Neural cell (in vitro differentiated cells): ENCODE measurements around the gene DEAF1. TPM values are rescaled to one million over a fixed set of nuclear protein-coding genes. Genes with fewer than 3 reads are reported as not detected.

Experiments used
- H2AFZ ChIP-seq: fragments of 200-600, 300-800 bp; sonication (generic), shearing (Covaris generic); 2 replicates; pipeline ENCODE4 v1.6.0; 2014; ENCODE audit warnings: low read depth, mild to moderate bottlenecking, antibody characterized with exemption, low read length, moderate library complexity
- H3F3A ChIP-seq: fragments of 200-600 bp; shearing (Covaris generic); 2 replicates; pipeline ENCODE4 v1.6.1; 2016; ENCODE audit warnings: mild to moderate bottlenecking, moderate library complexity, mixed read lengths, antibody characterized with exemption, low read length; ENCODE audit not compliant: insufficient read depth, poor library complexity, severe bottlenecking
- H3K27ac ChIP-seq: fragments of 200-600, 300-800 bp; sonication (generic), shearing (Covaris generic); 2 replicates; pipeline ENCODE4 v1.5.1; 2014; ENCODE audit warnings: mild to moderate bottlenecking, low read length, moderate library complexity
- H3K27me3 ChIP-seq: fragments of 300-800, 200-600 bp; sonication (generic), shearing (Covaris generic); 2 replicates; pipeline ENCODE4 v1.6.0; 2014; ENCODE audit warnings: mild to moderate bottlenecking, low read depth, low read length, moderate library complexity; ENCODE audit not compliant: insufficient read depth
- H3K36me3 ChIP-seq: fragments of 300-800, 200-600 bp; sonication (generic), shearing (Covaris generic); 2 replicates; pipeline ENCODE4 v1.5.1; 2014; ENCODE audit warnings: mild to moderate bottlenecking, antibody characterized with exemption, low read length, moderate library complexity; ENCODE audit not compliant: insufficient read depth
- H3K4me2 ChIP-seq: fragments of 300-800, 200-600 bp; sonication (generic), shearing (Covaris generic); 2 replicates; pipeline ENCODE4 v1.6.0; 2014; ENCODE audit warnings: mild to moderate bottlenecking, low read length
- H3K4me3 ChIP-seq: fragments of 300-800, 200-600 bp; sonication (generic), shearing (Covaris generic); 2 replicates; pipeline ENCODE4 v1.5.1; 2014; ENCODE audit warnings: mild to moderate bottlenecking, low read length, moderate library complexity
- H3K79me2 ChIP-seq: fragments of 200-600 bp; shearing (Covaris generic); replicated peaks from 2 replicates; pipeline ENCODE4 v1.6.0; 2014; ENCODE audit warnings: mild to moderate bottlenecking, low read length, moderate library complexity; ENCODE audit not compliant: insufficient read depth
- H3K9ac ChIP-seq: fragments of 300-800, 200-600 bp; sonication (generic), shearing (Covaris generic); 2 replicates; pipeline ENCODE4 v1.6.1; 2016; ENCODE audit warnings: mild to moderate bottlenecking, low read length, mixed read lengths
- H3K9me2 ChIP-seq: fragments of 200-600 bp; shearing (Covaris generic); 2 replicates; pipeline ENCODE4 v1.6.1; 2016; ENCODE audit warnings: mild to moderate bottlenecking, low read length, mixed read lengths; ENCODE audit not compliant: insufficient read depth
- H3K9me3 ChIP-seq: fragments of 200-600, 300-800 bp; sonication (generic), shearing (Covaris generic); 2 replicates; pipeline ENCODE4 v1.6.1; 2016; ENCODE audit warnings: mild to moderate bottlenecking, mixed run types, low read length, moderate library complexity, mixed read lengths
- H4K20me1 ChIP-seq: fragments of 200-600 bp; shearing (Covaris generic); 2 replicates; pipeline ENCODE4 v1.6.1; 2016; ENCODE audit warnings: mild to moderate bottlenecking, mixed run types; ENCODE audit not compliant: insufficient read depth
- EP300 ChIP-seq: fragments of 450-650 bp; conservative IDR thresholded peaks from 2 replicates; pipeline ENCODE4 v1.6.1; 2014; ENCODE audit warnings: antibody characterized with exemption, mild to moderate bottlenecking, moderate library complexity; ENCODE audit not compliant: poor library complexity, severe bottlenecking
- EZH2 ChIP-seq: fragments of 200-600, 300-800 bp; shearing (Covaris generic), sonication (generic); IDR thresholded peaks from 2 replicates; pipeline ENCODE4 v1.6.1; 2014; ENCODE audit warnings: antibody characterized with exemption, low read length, borderline replicate concordance, mild to moderate bottlenecking; ENCODE audit not compliant: insufficient read depth, poor library complexity, severe bottlenecking
- MXI1 ChIP-seq: fragments of 450-650 bp; conservative IDR thresholded peaks from 2 replicates; pipeline ENCODE4 v1.6.1; 2014; ENCODE audit warnings: antibody characterized with exemption, mild to moderate bottlenecking; ENCODE audit not compliant: poor library complexity, severe bottlenecking
- POLR2AphosphoS5 ChIP-seq: IDR thresholded peaks from 2 replicates; pipeline ENCODE4 v1.6.1; 2012
- RAD21 ChIP-seq: fragments of 450-650 bp; conservative IDR thresholded peaks from 2 replicates; pipeline ENCODE4 v1.6.1; 2014; ENCODE audit warnings: antibody characterized with exemption, mild to moderate bottlenecking, moderate library complexity
- SMC3 ChIP-seq: fragments of 450-650 bp; conservative IDR thresholded peaks from 2 replicates; pipeline ENCODE4 v1.6.1; 2014; ENCODE audit warnings: antibody characterized with exemption, mild to moderate bottlenecking, moderate library complexity; ENCODE audit not compliant: poor library complexity
- TAF1 ChIP-seq: IDR thresholded peaks from 2 replicates; pipeline ENCODE4 v1.6.1; 2012; ENCODE audit warnings: low read depth
- polyA plus RNA-seq: library from polyadenylated mRNA; depleted of rRNA; stranded (reverse); fragments of >200 nt; gene quantifications from 2 replicates; pipeline ENCODE4 v1.2.3, GENCODE V29; 2014
- TF ChIP-seq, protein P1 (sequence below): IDR thresholded peaks from 2 replicates; pipeline ENCODE4 v1.6.1; 2012; ENCODE audit warnings: borderline replicate concordance
- TF ChIP-seq, protein P2 (sequence below): fragments of 450-650 bp; IDR thresholded peaks from 2 replicates; pipeline ENCODE4 v1.5.1; 2014; ENCODE audit warnings: antibody characterized with exemption, mild to moderate bottlenecking, moderate library complexity; ENCODE audit not compliant: poor library complexity, severe bottlenecking

DEAF1 gene
- polyA plus RNA-seq, 1 donor from 2014 or later: 87.6 TPM

DNA sequence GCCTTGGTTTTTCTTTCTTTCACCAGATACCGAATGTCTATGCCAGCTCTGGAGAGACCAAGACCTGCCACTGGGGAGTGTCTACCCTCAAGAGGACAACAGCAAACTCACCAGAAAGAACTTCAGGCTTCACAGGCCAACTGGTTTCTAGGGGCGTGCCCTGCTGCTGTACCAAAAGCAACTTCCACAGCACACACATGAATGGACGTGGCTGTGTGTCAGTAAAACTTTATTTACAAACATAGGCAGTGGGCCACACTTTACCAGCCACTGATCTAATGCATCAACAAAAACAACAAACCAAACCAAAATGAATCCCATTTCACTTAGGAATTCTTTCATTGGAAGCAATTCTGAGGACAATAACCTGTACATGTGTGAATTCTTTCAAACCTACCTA is 16.7 kb downstream of the DEAF1 start:
- Histone ChIP-seq H3K36me3 (peaks cover 11% of the 10 kb centered on the region), H2AFZ (no peak overlapping the region), H3K27ac (no peak overlapping the region), H3K9ac (no peak overlapping the region), H3K4me3 (no peak overlapping the region), H3F3A (no peaks in the 10 kb centered on the region), H3K9me2 (no peaks in the 10 kb centered on the region), H3K27me3 (no peaks in the 10 kb centered on the region), H3K4me2 (no peak overlapping the region), H3K9me3 (no peaks in the 10 kb centered on the region), H3K79me2 (no peaks in the 10 kb centered on the region), H4K20me1 (no peaks in the 10 kb centered on the region)
- TF ChIP-seq POLR2AphosphoS5 (no peak), SMC3 (no peak), TAF1 (no peak), EP300 (no peak), MXI1 (no peak)
- TF ChIP-seq, protein P1, sequence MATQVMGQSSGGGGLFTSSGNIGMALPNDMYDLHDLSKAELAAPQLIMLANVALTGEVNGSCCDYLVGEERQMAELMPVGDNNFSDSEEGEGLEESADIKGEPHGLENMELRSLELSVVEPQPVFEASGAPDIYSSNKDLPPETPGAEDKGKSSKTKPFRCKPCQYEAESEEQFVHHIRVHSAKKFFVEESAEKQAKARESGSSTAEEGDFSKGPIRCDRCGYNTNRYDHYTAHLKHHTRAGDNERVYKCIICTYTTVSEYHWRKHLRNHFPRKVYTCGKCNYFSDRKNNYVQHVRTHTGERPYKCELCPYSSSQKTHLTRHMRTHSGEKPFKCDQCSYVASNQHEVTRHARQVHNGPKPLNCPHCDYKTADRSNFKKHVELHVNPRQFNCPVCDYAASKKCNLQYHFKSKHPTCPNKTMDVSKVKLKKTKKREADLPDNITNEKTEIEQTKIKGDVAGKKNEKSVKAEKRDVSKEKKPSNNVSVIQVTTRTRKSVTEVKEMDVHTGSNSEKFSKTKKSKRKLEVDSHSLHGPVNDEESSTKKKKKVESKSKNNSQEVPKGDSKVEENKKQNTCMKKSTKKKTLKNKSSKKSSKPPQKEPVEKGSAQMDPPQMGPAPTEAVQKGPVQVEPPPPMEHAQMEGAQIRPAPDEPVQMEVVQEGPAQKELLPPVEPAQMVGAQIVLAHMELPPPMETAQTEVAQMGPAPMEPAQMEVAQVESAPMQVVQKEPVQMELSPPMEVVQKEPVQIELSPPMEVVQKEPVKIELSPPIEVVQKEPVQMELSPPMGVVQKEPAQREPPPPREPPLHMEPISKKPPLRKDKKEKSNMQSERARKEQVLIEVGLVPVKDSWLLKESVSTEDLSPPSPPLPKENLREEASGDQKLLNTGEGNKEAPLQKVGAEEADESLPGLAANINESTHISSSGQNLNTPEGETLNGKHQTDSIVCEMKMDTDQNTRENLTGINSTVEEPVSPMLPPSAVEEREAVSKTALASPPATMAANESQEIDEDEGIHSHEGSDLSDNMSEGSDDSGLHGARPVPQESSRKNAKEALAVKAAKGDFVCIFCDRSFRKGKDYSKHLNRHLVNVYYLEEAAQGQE: no peak

GRCh38 chr11:674406-674805 is 20.6 kb downstream of the DEAF1 start:
- Histone ChIP-seq H3K79me2 (no peaks in the 10 kb centered on the region), H4K20me1 (no peaks in the 10 kb centered on the region), H3K27ac (no peak overlapping the region), H3K36me3 (peaks cover 11% of the 10 kb centered on the region), H3K4me2 (no peak overlapping the region), H3K9me2 (no peaks in the 10 kb centered on the region), H3K9ac (no peak overlapping the region), H2AFZ (no peak overlapping the region), H3F3A (no peaks in the 10 kb centered on the region), H3K4me3 (no peak overlapping the region), H3K9me3 (no peaks in the 10 kb centered on the region), H3K27me3 (no peaks in the 10 kb centered on the region)
- TF ChIP-seq MXI1 (no peak), TAF1 (no peak), SMC3 (no peak), POLR2AphosphoS5 (no peak), RAD21 (no peak), EZH2 (no peak), EP300 (no peak)
- TF ChIP-seq, protein P2, sequence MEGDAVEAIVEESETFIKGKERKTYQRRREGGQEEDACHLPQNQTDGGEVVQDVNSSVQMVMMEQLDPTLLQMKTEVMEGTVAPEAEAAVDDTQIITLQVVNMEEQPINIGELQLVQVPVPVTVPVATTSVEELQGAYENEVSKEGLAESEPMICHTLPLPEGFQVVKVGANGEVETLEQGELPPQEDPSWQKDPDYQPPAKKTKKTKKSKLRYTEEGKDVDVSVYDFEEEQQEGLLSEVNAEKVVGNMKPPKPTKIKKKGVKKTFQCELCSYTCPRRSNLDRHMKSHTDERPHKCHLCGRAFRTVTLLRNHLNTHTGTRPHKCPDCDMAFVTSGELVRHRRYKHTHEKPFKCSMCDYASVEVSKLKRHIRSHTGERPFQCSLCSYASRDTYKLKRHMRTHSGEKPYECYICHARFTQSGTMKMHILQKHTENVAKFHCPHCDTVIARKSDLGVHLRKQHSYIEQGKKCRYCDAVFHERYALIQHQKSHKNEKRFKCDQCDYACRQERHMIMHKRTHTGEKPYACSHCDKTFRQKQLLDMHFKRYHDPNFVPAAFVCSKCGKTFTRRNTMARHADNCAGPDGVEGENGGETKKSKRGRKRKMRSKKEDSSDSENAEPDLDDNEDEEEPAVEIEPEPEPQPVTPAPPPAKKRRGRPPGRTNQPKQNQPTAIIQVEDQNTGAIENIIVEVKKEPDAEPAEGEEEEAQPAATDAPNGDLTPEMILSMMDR: no peak
- TF ChIP-seq, protein P1: no peak
